Middle frontal gyrus (tissue), 1 donor: Measurements from ENCODE around the gene ZNF786.
"Not testable (repeated sequence)": the region's sequence is repeated elsewhere in the genome, so short reads cannot be mapped to it uniquely, and the experiment has no call there.

Experiments used
- DNase-seq: peaks from one replicate; pipeline ENCODE4 v3.0.0-alpha.2; 2015; ENCODE audit warnings: low spot score; ENCODE audit errors: extremely low spot score

The ZNF786 gene

GRCh38 chr7:149031353-149031910, 59.1 kb downstream of the ZNF786 start:
- DNase-seq, result no peak

GRCh38 chr7:149030439-149030838, 60.1 kb downstream of the ZNF786 start:
- DNase-seq, result not testable (repeated sequence)

GRCh38 chr7:149028346-149029109, 62.0 kb downstream of the ZNF786 start, which contains the start of gene PDIA4:
Gene PDIA4 (minus strand): TSS chr7:149028505. CDS start chr7:149028408, 97 bp downstream.
- DNase-seq, result peak; percentile 97

- no peak for DNase-seq
These were observed 62.7 kb downstream of the ZNF786 start for GRCh38 chr7:149027611-149028345.

- no peak for DNase-seq
These were observed 63.5 kb downstream of the ZNF786 start for GRCh38 chr7:149027055-149027454.

GRCh38 chr7:149023662-149024061, 66.9 kb downstream of the ZNF786 start:
- DNase-seq, result no peak

- no peak for DNase-seq
These were observed 67.7 kb downstream of the ZNF786 start for GRCh38 chr7:149022756-149023360.

- no peak for DNase-seq
These were observed 68.8 kb downstream of the ZNF786 start for GRCh38 chr7:149021725-149022062.

GRCh38 chr7:149020483-149020882, 70.0 kb downstream of the ZNF786 start:
- no peak for DNase-seq
